ENCODE data around the gene NKAIN2.

The NKAIN2 gene

GRCh38 chr6:124772733-124773319 lies 969.2 kb downstream of the NKAIN2 start:
- no peak for DNase-seq (ENCODE audit: low read depth)

GRCh38 chr6:124775121-124775520 lies 971.5 kb downstream of the NKAIN2 start:
- DNase-seq (ENCODE audit: low read depth), result no peak

- no peak for DNase-seq (ENCODE audit: low read depth)
Measured at GRCh38 chr6:124777863-124778262, 974.2 kb downstream of the NKAIN2 start.

GRCh38 chr6:124780623-124781022 lies 977.0 kb downstream of the NKAIN2 start:
- DNase-seq (ENCODE audit: low read depth), result no peak

GRCh38 chr6:124783344-124783743 lies 979.7 kb downstream of the NKAIN2 start:
- DNase-seq (ENCODE audit: low read depth), result no peak

- no peak for DNase-seq (ENCODE audit: low read depth)
Measured at GRCh38 chr6:124791156-124791555, 987.5 kb downstream of the NKAIN2 start.

- DNase-seq (ENCODE audit: low read depth), result no peak
Measured at GRCh38 chr6:124792386-124792785, 988.7 kb downstream of the NKAIN2 start.

- no peak for DNase-seq (ENCODE audit: low read depth)
Measured at GRCh38 chr6:124793398-124793797, 989.7 kb downstream of the NKAIN2 start.

GRCh38 chr6:124795643-124796463 lies 992.2 kb downstream of the NKAIN2 start:
- no peak for DNase-seq (ENCODE audit: low read depth)

- no peak for DNase-seq (ENCODE audit: low read depth)
Measured at GRCh38 chr6:124796464-124796970, 992.9 kb downstream of the NKAIN2 start.

GRCh38 chr6:124797224-124797623 lies 993.6 kb downstream of the NKAIN2 start:
- DNase-seq (ENCODE audit: low read depth), result no peak

GRCh38 chr6:124798942-124799496 lies 995.4 kb downstream of the NKAIN2 start:
- DNase-seq (ENCODE audit: low read depth), result no peak

- DNase-seq (ENCODE audit: low read depth), result no peak
Measured at GRCh38 chr6:124799638-124800037, 996.0 kb downstream of the NKAIN2 start.

GRCh38 chr6:124800222-124800621 lies 996.6 kb downstream of the NKAIN2 start:
- DNase-seq (ENCODE audit: low read depth), result no peak

GRCh38 chr6:124812067-124812466 lies 1008.4 kb downstream of the NKAIN2 start:
- DNase-seq (ENCODE audit: low read depth), result no peak

GRCh38 chr6:124819346-124819745 lies 1015.7 kb downstream of the NKAIN2 start:
- no peak for DNase-seq (ENCODE audit: low read depth)

GRCh38 chr6:124822204-124822613 lies 1018.5 kb downstream of the NKAIN2 start:
- no peak for DNase-seq (ENCODE audit: low read depth)

- no peak for DNase-seq (ENCODE audit: low read depth)
Measured at GRCh38 chr6:124822721-124823120, 1019.1 kb downstream of the NKAIN2 start.

- no peak for DNase-seq (ENCODE audit: low read depth)
Measured at GRCh38 chr6:124823240-124824111, 1019.8 kb downstream of the NKAIN2 start.

GRCh38 chr6:124825564-124825963 lies 1021.9 kb downstream of the NKAIN2 start:
- no peak for DNase-seq (ENCODE audit: low read depth)

- DNase-seq (ENCODE audit: low read depth), result no peak
Measured at GRCh38 chr6:124829822-124830221, 1026.2 kb downstream of the NKAIN2 start.

GRCh38 chr6:124830506-124830905 lies 1026.8 kb downstream of the NKAIN2 start:
- DNase-seq (ENCODE audit: low read depth), result no peak

Measured in stimulated activated CD8-positive, alpha-beta memory T cell treated with anti-CD3 and anti-CD28 coated beads, Interleukin-7, amount 100 ng/mL, for 24 hours (primary cell).